Right lobe of liver (tissue), 4 donors: ENCODE data around the gene POU5F1.

Experiments used
- CTCF ChIP-seq, 4 donors: fragments of 200-600 bp in 3 of 4; fragments of 450-650 bp in 1 of 4; IDR thresholded peaks; one replicate each; pipeline versions ENCODE4 v1.5.1 to v1.8.0; 2016 to 2022; ENCODE audit warnings: antibody characterized with exemption in 4 of 4, mild to moderate bottlenecking in 2 of 4
- POLR2A ChIP-seq: fragments of 450-650 bp; IDR thresholded peaks from one replicate; pipeline ENCODE4 v1.6.1; 2017; ENCODE audit warnings: antibody characterized with exemption, mild to moderate bottlenecking
- donor health status: DM: no; HTN: no; CAD: no.
- donor health status: DM: no; HTN: no; CAD: no.
- donor health status: DM: no; HTN: yes; CAD: no.

- no peak for TF ChIP-seq CTCF (IDR thresholded peaks at IDR 0.05)
- TF ChIP-seq POLR2A: no peak
These were observed 2.9 kb upstream of the POU5F1 start for GRCh38 chr6:31173406-31173805.
